AG20443 (cell line): ENCODE measurements around the gene GRID2IP.
"Not testable (repeated sequence)": the region's sequence is repeated elsewhere in the genome, so short reads cannot be mapped to it uniquely, and the experiment has no call there.

Experiments used
- DNase-seq: peaks from one replicate; pipeline ENCODE4 v3.0.0; 2012; ENCODE audit warnings: low spot score, mixed read lengths

The GRID2IP gene

DNA sequence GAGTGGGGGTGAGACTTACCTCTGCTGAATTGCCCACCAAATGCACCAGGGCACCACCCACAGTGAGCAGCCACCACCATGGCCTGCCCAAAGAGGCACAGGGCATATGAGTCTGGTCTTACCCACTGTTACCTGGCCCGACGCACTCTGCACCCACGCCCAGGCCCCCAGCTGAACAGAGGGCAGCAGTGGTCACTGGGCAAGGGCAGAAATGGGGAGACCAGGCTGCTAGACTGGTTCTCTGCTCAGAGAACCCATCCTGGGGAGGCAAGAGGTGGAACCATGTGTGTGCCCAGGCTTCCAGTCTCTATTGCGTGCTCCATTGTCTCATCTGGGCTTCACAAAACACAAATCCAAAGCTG lies 64.1 kb downstream of the GRID2IP start:
- DNase-seq = no peak

DNA sequence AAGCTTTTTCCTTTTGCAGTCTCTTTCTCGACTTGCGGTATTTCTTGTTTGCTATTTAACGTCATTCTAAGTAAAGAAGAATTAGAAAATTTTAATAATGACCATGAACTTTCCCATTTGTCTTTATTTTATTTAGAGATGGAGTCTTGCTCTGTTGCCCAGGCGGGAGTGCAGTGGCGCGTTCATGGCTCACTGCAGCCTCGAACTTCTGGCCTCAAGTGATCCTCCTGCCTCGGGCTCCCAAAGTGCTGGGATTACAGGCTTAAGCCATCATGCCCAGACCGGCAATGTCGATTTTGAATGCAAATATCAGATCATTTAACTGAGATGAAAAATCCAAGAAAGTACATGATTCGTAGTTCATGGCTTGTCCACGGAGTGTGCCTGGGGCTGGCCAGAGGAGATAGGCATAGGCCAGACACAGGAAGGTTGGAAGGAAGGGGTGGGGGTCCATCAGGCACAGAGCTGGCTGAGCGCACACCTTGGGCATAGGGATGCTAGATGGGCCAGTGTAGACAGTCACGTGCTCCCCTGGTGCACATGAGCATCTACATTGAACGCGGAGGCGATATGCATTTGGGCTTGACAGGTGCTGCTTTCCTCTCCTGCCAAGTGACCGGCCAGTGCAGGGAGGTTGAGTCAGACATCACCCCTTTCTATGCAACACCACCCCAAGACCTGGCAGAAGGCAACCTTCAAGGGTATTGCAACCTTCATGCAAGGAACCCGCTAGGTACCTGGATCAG lies 64.7 kb downstream of the GRID2IP start:
- no peak for DNase-seq

DNA sequence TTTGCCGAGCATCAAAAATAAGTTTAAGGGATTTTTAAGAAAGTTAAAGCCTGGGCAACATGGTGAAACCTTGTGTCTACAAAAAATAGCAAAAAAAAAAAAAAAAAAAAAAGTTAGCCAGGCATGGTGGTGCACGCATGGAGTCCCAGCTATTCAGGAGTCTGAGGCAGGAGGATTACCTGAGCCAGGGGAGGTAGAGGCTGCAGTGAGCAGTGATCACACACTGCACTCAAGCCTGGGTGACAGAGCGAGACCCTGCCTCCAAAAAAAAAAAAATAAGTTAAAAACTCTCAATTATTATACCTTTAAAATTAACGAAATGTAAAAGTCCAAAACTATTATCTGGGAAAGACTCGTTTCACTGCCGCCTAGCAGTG lies 68.5 kb downstream of the GRID2IP start:
- DNase-seq = no peak

DNA sequence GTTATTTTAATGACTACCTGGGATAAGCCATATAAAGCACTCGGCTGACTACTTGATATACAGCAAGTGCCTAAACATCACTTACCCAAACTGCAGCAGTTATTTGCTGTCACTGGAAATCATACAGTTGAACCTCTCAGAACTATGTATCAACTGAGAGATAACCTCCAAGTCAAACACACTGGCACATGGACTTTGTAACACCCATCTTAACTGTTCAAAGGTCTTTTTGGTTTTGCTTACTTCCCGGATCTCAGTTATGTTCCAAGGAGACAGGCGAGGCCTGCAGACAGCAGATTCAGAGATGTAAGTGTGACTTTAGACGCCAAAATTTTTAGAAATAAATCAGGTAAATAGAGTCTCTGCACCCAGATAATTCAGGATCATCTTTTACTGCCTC lies 69.0 kb downstream of the GRID2IP start:
- DNase-seq = no peak

GRCh38 chr7:6481445-6481844 lies 69.8 kb downstream of the GRID2IP start:
- no peak for DNase-seq

GRCh38 chr7:6480323-6480660 lies 71.0 kb downstream of the GRID2IP start:
- no peak for DNase-seq

GRCh38 chr7:6479067-6479466 lies 72.2 kb downstream of the GRID2IP start:
- DNase-seq = no peak

DNA sequence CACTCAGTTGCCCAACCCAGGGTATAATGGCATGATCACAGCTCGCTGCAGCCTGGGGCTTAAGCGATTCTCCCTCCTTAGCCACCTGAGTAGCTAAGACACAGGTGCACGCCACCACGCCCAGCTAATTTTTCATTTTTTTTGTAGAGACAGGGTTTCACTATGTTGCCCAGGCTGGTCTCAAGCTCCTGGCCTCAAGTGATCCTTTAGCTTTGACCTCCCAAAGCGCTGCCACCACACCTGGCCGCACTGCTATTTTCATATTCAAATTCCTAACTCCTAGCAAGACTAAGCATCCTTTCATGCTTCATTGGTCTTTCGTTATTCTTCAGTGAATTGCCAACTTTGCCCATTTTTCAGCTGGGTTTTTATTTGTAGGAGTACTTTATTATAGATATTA lies 73.1 kb downstream of the GRID2IP start:
- no peak for DNase-seq

GRCh38 chr7:6477318-6477660 lies 74.0 kb downstream of the GRID2IP start:
- DNase-seq = no peak

DNA sequence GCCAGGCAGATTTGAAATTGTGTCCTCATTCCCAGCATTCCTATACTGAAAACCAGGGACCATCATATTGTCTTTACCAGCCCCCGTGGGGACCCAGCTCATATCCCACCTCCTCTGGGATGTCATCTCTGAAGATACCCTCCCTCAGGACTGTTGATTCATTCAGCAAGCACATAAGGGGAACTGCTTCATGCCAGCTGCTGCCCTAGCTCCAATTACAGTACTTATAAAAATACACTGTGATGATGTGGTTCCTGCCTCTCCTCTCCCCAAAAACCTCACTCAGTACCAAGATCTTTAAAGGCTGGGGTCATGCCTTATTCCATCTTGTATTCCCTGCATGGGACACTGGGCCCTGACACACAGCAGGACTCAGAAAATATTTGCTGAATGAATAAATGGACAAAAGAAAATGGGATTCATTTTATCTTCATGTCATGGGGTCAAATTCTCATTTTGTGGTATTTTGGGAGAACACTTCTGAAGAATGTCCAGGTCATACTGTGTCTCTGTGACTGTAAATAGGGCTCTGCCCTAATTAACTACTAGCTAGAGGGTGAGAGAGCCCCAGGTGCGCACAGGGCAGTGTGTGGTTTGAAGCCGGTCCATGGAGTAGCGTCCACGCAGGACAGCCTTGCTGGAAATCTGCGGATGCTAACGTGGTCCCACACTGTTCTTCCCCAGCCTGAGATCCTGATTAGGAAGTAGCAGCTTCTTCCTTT lies 74.5 kb downstream of the GRID2IP start:
- no peak for DNase-seq

GRCh38 chr7:6475433-6476186 lies 75.7 kb downstream of the GRID2IP start:
- DNase-seq = no peak

DNA sequence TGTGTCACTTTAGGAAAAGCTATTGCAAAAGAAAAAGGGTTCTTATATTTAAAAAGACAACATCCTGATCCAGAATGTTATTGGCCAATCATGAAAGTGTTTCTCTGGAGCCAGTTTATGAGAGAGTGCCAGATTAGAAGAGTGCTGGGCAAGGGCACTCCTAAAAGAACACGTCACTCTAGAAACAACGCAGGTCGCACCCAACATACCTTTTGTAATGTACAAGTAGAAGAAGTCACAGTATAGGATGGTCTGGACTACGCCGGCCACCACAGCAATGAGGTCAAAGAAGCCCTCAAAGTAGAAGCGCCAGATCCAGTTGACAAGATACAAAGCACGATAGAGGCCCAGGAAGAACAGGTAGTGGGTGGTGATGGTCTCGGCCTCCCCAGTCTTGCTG lies 85.4 kb downstream of the GRID2IP start:
- DNase-seq = no peak

- not testable (repeated sequence) for DNase-seq
Measured at GRCh38 chr7:6463609-6464008, 87.7 kb downstream of the GRID2IP start.

DNA sequence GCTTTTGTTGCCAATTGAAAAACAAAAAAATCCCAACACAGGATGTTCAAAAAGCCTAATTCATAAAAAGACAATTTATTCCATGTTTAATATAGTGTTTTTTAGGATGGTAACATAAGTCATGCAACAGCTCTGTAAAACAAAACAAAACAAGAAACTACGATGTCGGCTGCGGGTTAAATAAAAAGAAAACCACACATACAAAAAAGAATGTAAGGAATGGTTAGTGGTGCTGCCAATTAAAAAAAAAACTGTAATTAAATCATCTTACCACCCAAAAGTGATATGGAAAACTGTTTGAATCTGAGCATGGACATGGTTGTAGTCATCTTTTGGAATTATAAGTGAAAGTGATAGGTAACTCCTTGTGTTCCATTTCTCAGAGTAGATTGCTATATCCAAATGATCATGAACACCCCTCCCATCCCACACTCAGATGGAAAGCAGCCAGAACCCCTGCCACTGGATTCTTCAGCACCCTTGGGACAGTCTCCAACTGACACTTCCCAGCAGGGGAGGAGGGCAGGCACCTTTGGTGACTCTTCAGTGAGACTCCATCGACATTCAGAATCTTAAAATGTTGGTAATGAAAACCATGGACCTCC lies 89.2 kb downstream of the GRID2IP start:
- no peak for DNase-seq

DNA sequence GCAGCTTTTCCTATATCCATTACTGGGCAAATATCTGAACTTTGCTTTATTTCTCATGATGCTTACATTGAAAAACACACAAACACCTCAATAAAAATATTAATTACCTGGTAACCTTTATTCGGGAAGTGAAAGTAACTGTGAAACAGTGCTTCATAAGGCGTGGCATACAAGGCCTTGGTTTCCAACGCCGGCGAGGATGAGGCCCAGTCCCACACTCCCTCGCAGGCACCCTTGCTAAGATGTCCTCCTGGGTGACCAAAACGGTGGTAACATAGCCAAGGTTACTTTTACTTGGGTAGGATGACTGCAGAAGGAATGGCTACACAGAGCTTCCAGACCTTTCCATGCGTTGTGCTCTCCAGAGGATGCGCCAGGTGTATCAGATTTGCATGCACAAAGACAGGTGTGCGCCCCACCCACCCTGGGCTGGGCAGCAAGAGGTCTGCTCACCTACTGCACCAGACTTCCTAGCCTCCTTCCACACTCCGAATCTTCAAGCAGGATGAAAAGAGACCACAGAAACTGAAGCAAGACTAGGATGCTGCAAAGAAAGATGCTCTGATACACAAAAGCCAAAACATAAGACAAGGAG lies 90.2 kb downstream of the GRID2IP start:
- no peak for DNase-seq

GRCh38 chr7:6460303-6460702 lies 91.0 kb downstream of the GRID2IP start:
- DNase-seq = no peak

GRCh38 chr7:6458676-6459075 lies 92.6 kb downstream of the GRID2IP start:
- not testable (repeated sequence) for DNase-seq

- peak; percentile 68 for DNase-seq
Measured at GRCh38 chr7:6453734-6454133, 97.5 kb downstream of the GRID2IP start.

- no peak for DNase-seq
Measured at GRCh38 chr7:6451224-6451705, 100.0 kb downstream of the GRID2IP start.

DNA sequence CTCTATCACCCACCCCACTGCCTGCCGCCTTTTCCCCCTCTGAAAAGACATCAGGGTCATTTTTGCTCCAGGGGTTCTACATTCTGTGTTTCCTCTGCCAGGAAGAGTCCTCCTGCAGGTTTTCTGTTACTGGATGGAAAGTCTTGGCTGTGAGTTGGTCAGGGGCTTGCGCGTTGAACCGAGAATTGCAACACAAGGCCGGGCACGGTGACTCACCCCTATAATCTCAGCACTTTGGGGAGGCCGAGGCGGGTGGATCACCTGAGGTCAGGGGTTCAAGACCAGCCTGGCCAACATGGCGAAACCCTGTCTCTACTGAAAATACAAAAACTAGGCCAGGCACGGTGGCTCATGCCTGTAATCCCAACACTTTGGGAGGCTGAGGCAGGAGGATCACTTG lies 100.7 kb downstream of the GRID2IP start:
- not testable (repeated sequence) for DNase-seq

DNA sequence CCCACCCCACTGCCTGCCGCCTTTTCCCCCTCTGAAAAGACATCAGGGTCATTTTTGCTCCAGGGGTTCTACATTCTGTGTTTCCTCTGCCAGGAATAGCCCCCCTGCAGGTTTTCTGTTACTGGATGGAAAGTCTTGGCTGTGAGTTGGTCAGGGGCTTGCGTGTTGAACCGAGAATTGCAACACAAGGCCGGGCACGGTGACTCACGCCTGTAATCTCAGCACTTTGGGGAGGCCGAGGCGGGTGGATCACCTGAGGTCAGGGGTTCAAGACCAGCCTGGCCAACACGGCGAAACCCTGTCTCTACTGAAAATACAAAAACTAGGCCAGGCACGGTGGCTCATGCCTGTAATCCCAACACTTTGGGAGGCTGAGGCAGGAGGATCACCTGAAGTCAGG lies 101.4 kb downstream of the GRID2IP start:
- not testable (repeated sequence) for DNase-seq

GRCh38 chr7:6448943-6449543 lies 102.2 kb downstream of the GRID2IP start:
- DNase-seq = no peak
